Fibroblast of peridontal ligament (primary cell): ENCODE measurements around the gene ATXN7L1.

Source experiments
- DNase-seq: peaks from one replicate; pipeline ENCODE4 v3.0.0-alpha.2; 2010; ENCODE audit errors: extremely low read depth

The ATXN7L1 gene

GRCh38 chr7:105827151-105827875 is 49.1 kb downstream of the ATXN7L1 start:
- peak; percentile 79 for DNase-seq

GRCh38 chr7:105826143-105826542 is 50.3 kb downstream of the ATXN7L1 start:
- peak; percentile 75 for DNase-seq

GRCh38 chr7:105825371-105825770 is 51.0 kb downstream of the ATXN7L1 start:
- no peak for DNase-seq

- no peak for DNase-seq
Measured at GRCh38 chr7:105822806-105823205, 53.6 kb downstream of the ATXN7L1 start.

- DNase-seq = no peak
Measured at GRCh38 chr7:105821527-105821926, 54.9 kb downstream of the ATXN7L1 start.

GRCh38 chr7:105820363-105821066 is 55.9 kb downstream of the ATXN7L1 start:
- DNase-seq = no peak

- no peak for DNase-seq
Measured at GRCh38 chr7:105819559-105819958, 56.8 kb downstream of the ATXN7L1 start.

- DNase-seq = peak; percentile 78
Measured at GRCh38 chr7:105816954-105817615, 59.3 kb downstream of the ATXN7L1 start.

GRCh38 chr7:105816266-105816843 is 60.0 kb downstream of the ATXN7L1 start:
- no peak for DNase-seq

GRCh38 chr7:105815576-105815975 is 60.8 kb downstream of the ATXN7L1 start:
- no peak for DNase-seq

- no peak for DNase-seq
Measured at GRCh38 chr7:105814481-105814880, 61.9 kb downstream of the ATXN7L1 start.

- no peak for DNase-seq
Measured at GRCh38 chr7:105811189-105811847, 65.1 kb downstream of the ATXN7L1 start.

- DNase-seq = no peak
Measured at GRCh38 chr7:105810556-105810955, 65.8 kb downstream of the ATXN7L1 start.

GRCh38 chr7:105808703-105809590 is 67.5 kb downstream of the ATXN7L1 start:
- peak; percentile 49 for DNase-seq

- no peak for DNase-seq
Measured at GRCh38 chr7:105808209-105808608, 68.2 kb downstream of the ATXN7L1 start.

- no peak for DNase-seq
Measured at GRCh38 chr7:105807448-105807762, 69.0 kb downstream of the ATXN7L1 start.

GRCh38 chr7:105806592-105807447 is 69.6 kb downstream of the ATXN7L1 start:
- DNase-seq = peak; percentile 40

- no peak for DNase-seq
Measured at GRCh38 chr7:105805447-105806019, 70.9 kb downstream of the ATXN7L1 start.

- no peak for DNase-seq
Measured at GRCh38 chr7:105803429-105803736, 73.0 kb downstream of the ATXN7L1 start.
